Spleen (tissue), 13 donors: ENCODE measurements around the gene CST1. TPM values are rescaled to one million over a fixed set of nuclear protein-coding genes. Genes with fewer than 3 reads are reported as not detected.
"Not testable (repeated sequence)": the region's sequence is repeated elsewhere in the genome, so short reads cannot be mapped to it uniquely, and the experiment has no call there.

ENCODE experiments used
- DNase-seq: peaks from one replicate; pipeline ENCODE4 v3.0.0-alpha.2; 2020
- H3K27ac ChIP-seq, 8 donors: fragments of 200-600 bp; sonication (generic) in 7 of 8; 1 replicate in 4 of 8; 2 replicates in 4 of 8; pipeline versions ENCODE4 v1.5.0 to v1.8.0; 2016 to 2021; ENCODE audit warnings: inconsistent platforms in 4 of 8, mild to moderate bottlenecking in 4 of 8, moderate library complexity in 1 of 8
- H3K27me3 ChIP-seq, 7 donors: fragments of 200-600 bp; sonication (generic) in 6 of 7; replicated peaks in 1 of 7; 1 replicate in 4 of 7; 2 replicates in 3 of 7; pipeline versions ENCODE4 v1.5.0 to v1.8.0; 2016 to 2021; ENCODE audit warnings: inconsistent platforms in 3 of 7, mild to moderate bottlenecking in 1 of 7
- H3K36me3 ChIP-seq, 6 donors: fragments of 200-600 bp; sonication (generic) in 5 of 6; 1 replicate in 4 of 6; 2 replicates in 2 of 6; pipeline versions ENCODE4 v1.5.0 to v1.8.0; 2016 to 2021; ENCODE audit warnings: inconsistent platforms in 2 of 6
- H3K4me1 ChIP-seq, 6 donors: fragments of 200-600 bp; sonication (generic) in 5 of 6; 1 replicate in 3 of 6; 2 replicates in 3 of 6; pipeline versions ENCODE4 v1.5.0 to v1.8.0; 2016 to 2021; ENCODE audit warnings: inconsistent platforms in 3 of 6
- H3K4me3 ChIP-seq, 8 donors: fragments of 200-600 bp; sonication (generic) in 7 of 8; 1 replicate in 4 of 8; 2 replicates in 4 of 8; pipeline versions ENCODE4 v1.5.0 to v1.8.0; 2016 to 2021; ENCODE audit warnings: inconsistent platforms in 4 of 8, mild to moderate bottlenecking in 4 of 8, moderate library complexity in 2 of 8
- H3K9me3 ChIP-seq, 8 donors: fragments of 200-600 bp; sonication (generic) in 7 of 8; 1 replicate in 4 of 8; 2 replicates in 4 of 8; pipeline versions ENCODE4 v1.5.0 to v1.8.0; 2016 to 2021; ENCODE audit warnings: inconsistent platforms in 4 of 8
- POLR2A ChIP-seq, 3 donors: fragments of 450-650 bp; IDR thresholded peaks; one replicate each; pipeline ENCODE4 v1.5.1; 2017; ENCODE audit warnings: antibody characterized with exemption in 3 of 3, mild to moderate bottlenecking in 1 of 3
- POLR2AphosphoS5 ChIP-seq, 3 donors: sonication (generic); formaldehyde crosslinking; IDR thresholded peaks; one replicate each; pipeline ENCODE4 v1.5.1; 2017; ENCODE audit warnings: antibody characterized with exemption in 3 of 3
- WGBS, 5 donors: extraction: QIAGEN DNeasy Blood & Tissue Kit in 3 of 5; methylation state at CpG; one replicate each; pipeline versions ENCODE4 v1.1.5 to v1.1.7; 2013 to 2018; 5-methylcytosine and 5-hydroxymethylcytosine counted together
- intact Hi-C: fragments of 100-400 bp; cut with DNase I; formaldehyde crosslinking; loops from one replicate; pipeline ENCODE4 v1.15.0; 2023; ENCODE audit warnings: low total_unique reads
- long read RNA-seq, 2 donors: transcript quantifications; one replicate each; lab custom pipeline, GENCODE V29; 2026
- polyA plus RNA-seq, 3 donors: library from polyadenylated mRNA; stranded (reverse); fragments of 200-250 nt; gene quantifications; one replicate each; pipeline ENCODE4 v1.2.1, GENCODE V29; 2013
- total RNA-seq, 7 donors: library from RNA; depleted of rRNA in 3 of 7; stranded (reverse); fragments of >200 nt in 3 of 7; fragmentation: NEBNext Ultra II Directional in 4 of 7; extraction: Animal tissue kit (Norgen Biotek cat#: 25700) in 4 of 7; gene quantifications; one replicate each; pipeline versions ENCODE4 v1.1.0 to v1.2.1, GENCODE V29; 2016 to 2021
- TF ChIP-seq, protein P1 (sequence below), 11 experiments: fragments of 200-600 bp in 7 of 11; fragments of 450-650 bp in 4 of 11; sonication (generic) in 4 of 11; IDR thresholded peaks in 8 of 11; conservative IDR thresholded peaks in 3 of 11; 1 replicate in 7 of 11; 2 replicates in 4 of 11; pipeline versions ENCODE4 v1.4.0 to v1.8.0; 2016 to 2021; ENCODE audit warnings: antibody characterized with exemption in 11 of 11, inconsistent platforms in 4 of 11, mild to moderate bottlenecking in 1 of 11
- donor health status: healthy with polysubstance abuse.
- donor health status: DM: no; HTN: no; CAD: no; lungs with moderate emphysema.
- donor health status: DM: no; HTN: no; CAD: no.
- donor health status: Bipolar disorder and iron deficiency.
- donor health status: healthy.
- donor health status: DM: no; HTN: no; CAD: no.
- donor health status: DM: yes; HTN: yes; CAD: no.

The CST1 gene
- total RNA-seq: not detected
- polyA plus RNA-seq: not detected
- long read RNA-seq, donor 1: 0 reads
- long read RNA-seq, donor 2: 0 reads

GRCh38 chr20:23750786-23751185 lies at the start of gene CST1:
TSS of gene CST1 (minus strand) at chr20:23750935. CDS start at chr20:23750866, 69 bp downstream.
- H3K9me3 ChIP-seq, H3K4me1 ChIP-seq, H3K27ac ChIP-seq, DNase-seq, H3K4me3 ChIP-seq, H3K36me3 ChIP-seq, intact Hi-C loops, H3K27me3 ChIP-seq: not testable (repeated sequence)
- 32 to 67% (median 49%) methylated on average over 2 to 3 of the region's 3 CpGs for WGBS, 5 donors

- intact Hi-C loops, H3K4me1 ChIP-seq, H3K4me3 ChIP-seq, H3K27ac ChIP-seq, DNase-seq, H3K36me3 ChIP-seq, H3K9me3 ChIP-seq: not testable (repeated sequence)
- peaks cover 0 to 13% (median 0%) of the 10 kb centered on the region in 7 donors for H3K27me3 ChIP-seq
- TF ChIP-seq, protein P1, sequence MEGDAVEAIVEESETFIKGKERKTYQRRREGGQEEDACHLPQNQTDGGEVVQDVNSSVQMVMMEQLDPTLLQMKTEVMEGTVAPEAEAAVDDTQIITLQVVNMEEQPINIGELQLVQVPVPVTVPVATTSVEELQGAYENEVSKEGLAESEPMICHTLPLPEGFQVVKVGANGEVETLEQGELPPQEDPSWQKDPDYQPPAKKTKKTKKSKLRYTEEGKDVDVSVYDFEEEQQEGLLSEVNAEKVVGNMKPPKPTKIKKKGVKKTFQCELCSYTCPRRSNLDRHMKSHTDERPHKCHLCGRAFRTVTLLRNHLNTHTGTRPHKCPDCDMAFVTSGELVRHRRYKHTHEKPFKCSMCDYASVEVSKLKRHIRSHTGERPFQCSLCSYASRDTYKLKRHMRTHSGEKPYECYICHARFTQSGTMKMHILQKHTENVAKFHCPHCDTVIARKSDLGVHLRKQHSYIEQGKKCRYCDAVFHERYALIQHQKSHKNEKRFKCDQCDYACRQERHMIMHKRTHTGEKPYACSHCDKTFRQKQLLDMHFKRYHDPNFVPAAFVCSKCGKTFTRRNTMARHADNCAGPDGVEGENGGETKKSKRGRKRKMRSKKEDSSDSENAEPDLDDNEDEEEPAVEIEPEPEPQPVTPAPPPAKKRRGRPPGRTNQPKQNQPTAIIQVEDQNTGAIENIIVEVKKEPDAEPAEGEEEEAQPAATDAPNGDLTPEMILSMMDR (IDR thresholded peaks at IDR 0.05 in 8 of 11, conservative IDR thresholded peaks at IDR 0.05 in 3 of 11): peak in 6 of 11 experiments; percentile 31 to 59 (median 48)
- WGBS, 5 donors: 48 to 53% (median 50%) methylated on average over 4 of the region's 4 CpGs
Observed at GRCh38 chr20:23799216-23799847, 48.6 kb upstream of the CST1 start.

- H3K9me3 ChIP-seq: no peaks in the 10 kb centered on the region
- no peak overlapping the region for H3K4me3 ChIP-seq
- no peaks in the 10 kb centered on the region for H3K4me1 ChIP-seq
- intact Hi-C loops: no loop called here
- no peak for DNase-seq
- no peaks in the 10 kb centered on the region for H3K36me3 ChIP-seq
- H3K27me3 ChIP-seq: peaks cover 0 to 13% (median 0%) of the 10 kb centered on the region in 7 donors
- no peak overlapping the region for H3K27ac ChIP-seq
- WGBS, 5 donors: 70 to 93% (median 90%) methylated on average over 3 of the region's 3 CpGs
- TF ChIP-seq POLR2A (IDR thresholded peaks at IDR 0.05) (no peak), POLR2AphosphoS5 (IDR thresholded peaks at IDR 0.05) (no peak)
- TF ChIP-seq, protein P1 (IDR thresholded peaks at IDR 0.05 in 8 of 11, conservative IDR thresholded peaks at IDR 0.05 in 3 of 11): no peak
Observed at GRCh38 chr20:23795526-23795925, 44.8 kb upstream of the CST1 start.

DNA sequence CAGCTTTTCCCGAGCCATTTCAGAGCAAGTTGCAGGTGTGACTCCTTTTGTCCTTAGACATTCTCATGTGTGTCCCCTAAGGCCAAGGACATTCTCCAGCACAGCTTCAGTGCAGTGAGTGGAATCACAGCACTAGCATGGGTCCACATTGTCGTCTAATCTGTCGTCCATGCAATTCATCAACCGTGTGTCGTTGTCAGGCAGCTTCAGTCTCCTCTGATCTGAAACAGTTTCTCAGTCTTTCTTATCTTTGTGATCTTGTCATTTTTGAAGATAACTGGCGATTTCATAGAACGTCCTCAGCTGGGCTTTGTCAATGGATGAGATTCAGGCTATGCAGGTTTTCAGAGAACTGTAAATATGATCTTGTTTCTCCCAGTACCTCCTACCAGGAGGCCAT lies 44.1 kb upstream of the CST1 start:
- no peak for DNase-seq
- TF ChIP-seq, protein P1 (IDR thresholded peaks at IDR 0.05 in 8 of 11, conservative IDR thresholded peaks at IDR 0.05 in 3 of 11): no peak
- TF ChIP-seq POLR2A (IDR thresholded peaks at IDR 0.05) (no peak), POLR2AphosphoS5 (IDR thresholded peaks at IDR 0.05) (no peak)
- 46 to 84% (median 72%) methylated on average over 7 of the region's 7 CpGs for WGBS, 5 donors
- Histone ChIP-seq H3K27me3 (peaks cover 0 to 13% (median 0%) of the 10 kb centered on the region in 7 donors), H3K4me1 (no peaks in the 10 kb centered on the region), H3K9me3 (no peaks in the 10 kb centered on the region), H3K4me3 (no peak overlapping the region), H3K27ac (no peak overlapping the region), H3K36me3 (no peaks in the 10 kb centered on the region)
- intact Hi-C loops: no loop called here
